ENCODE data around the gene POLR2A. TPM values are rescaled to one million over a fixed set of nuclear protein-coding genes. Genes with fewer than 3 reads are reported as not detected.

The POLR2A gene
- total and polyA plus RNA-seq, 8 donors, result 90.8 to 118 (median 109) TPM

DNA sequence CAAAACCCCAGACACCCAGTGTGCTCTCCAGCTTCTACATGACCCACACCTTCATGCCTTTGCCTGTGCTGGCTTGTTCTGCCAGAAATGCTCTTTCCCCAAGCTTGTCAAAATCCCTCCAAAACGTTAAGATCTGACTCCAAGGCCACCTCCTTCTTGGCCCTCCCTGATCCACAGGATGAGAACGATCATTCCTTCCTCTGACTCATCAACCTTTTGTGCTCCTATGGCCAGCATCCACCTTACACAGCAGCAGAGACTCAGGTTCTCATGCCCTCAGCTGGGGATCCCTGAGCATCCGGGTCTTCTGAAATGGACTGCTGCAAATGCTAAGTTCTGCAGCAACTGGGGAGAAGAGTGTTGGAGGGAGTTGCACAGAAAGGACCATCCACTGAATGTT, 7.7 kb upstream of the POLR2A start:
- Histone ChIP-seq H3K27me3 (no peaks in the 10 kb centered on the region), H3K9me3 (no peaks in the 10 kb centered on the region), H3K4me1 (peaks cover 32 to 63% of the 10 kb centered on the region in 2 donors), H3K36me3 (no peaks in the 10 kb centered on the region), H3K27ac (peak overlapping the region; percentile 53 to 93), H3K4me3 (no peak overlapping the region)
- intact Hi-C loops (cut with DNase I), result no loop called here
- ATAC-seq (no peak), DNase-seq (no peak)
- no peak for TF ChIP-seq CTCF (IDR thresholded peaks at IDR 0.05)

GRCh38 chr17:7476951-7477350, 7.2 kb upstream of the POLR2A start:
- Histone ChIP-seq H3K27ac (peak overlapping the region; percentile 93 to 100), H3K4me3 (peak overlapping the region in 1 of 2 donors; percentile 86), H3K27me3 (no peaks in the 10 kb centered on the region), H3K36me3 (no peaks in the 10 kb centered on the region), H3K4me1 (peaks cover 32 to 59% of the 10 kb centered on the region in 2 donors), H3K9me3 (no peaks in the 10 kb centered on the region)
- no peak for ATAC-seq
- intact Hi-C loops (cut with DNase I), result no loop called here
- no peak for DNase-seq
- TF ChIP-seq CTCF (IDR thresholded peaks at IDR 0.05), result no peak

DNA sequence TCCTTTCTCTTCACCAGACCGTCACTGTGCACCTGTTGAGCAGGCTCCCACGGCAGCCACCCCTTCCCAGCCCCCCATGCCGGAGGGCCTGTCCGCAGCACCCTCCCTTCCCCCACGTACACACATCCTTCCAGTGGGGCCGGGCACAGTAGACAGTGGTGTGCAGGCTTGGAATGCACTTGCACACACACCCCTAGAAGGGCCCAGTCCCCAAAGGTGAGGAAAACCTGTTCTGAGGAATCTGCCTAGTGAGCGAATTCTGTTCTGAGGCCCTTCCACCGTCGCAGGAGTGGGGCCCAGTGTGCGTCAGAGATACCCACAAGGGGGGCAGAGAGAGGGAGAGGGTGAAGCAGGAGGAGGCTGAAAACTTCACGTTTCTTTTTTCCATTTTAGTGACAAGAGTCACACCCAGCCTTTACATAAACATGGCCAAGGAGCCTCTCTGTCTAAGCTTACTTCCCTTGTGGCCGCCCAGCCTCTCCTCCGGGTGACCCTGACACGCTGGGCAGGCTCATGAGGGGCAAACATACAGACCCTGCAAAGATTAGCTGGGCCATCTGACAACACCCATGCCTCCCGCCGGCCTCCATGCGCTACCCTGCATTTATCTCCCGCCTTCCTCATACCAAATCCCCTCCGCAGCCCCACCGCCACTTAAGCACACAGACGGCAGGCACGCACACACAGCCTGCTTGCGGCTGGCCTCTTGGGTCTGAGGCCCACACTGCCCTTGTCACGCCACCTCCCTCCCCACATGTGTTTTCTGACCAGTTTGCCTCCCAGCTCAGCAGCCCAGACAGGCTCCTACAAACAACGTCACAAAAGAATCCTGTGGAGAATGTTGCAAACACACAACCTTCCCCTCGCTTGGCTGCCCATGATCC, 6.5 kb upstream of the POLR2A start:
- peak; percentile 38 for ATAC-seq
- H3K4me1 ChIP-seq, result peaks cover 32 to 59% of the 10 kb centered on the region in 2 donors
- intact Hi-C loops (cut with DNase I), result no loop called here

DNA sequence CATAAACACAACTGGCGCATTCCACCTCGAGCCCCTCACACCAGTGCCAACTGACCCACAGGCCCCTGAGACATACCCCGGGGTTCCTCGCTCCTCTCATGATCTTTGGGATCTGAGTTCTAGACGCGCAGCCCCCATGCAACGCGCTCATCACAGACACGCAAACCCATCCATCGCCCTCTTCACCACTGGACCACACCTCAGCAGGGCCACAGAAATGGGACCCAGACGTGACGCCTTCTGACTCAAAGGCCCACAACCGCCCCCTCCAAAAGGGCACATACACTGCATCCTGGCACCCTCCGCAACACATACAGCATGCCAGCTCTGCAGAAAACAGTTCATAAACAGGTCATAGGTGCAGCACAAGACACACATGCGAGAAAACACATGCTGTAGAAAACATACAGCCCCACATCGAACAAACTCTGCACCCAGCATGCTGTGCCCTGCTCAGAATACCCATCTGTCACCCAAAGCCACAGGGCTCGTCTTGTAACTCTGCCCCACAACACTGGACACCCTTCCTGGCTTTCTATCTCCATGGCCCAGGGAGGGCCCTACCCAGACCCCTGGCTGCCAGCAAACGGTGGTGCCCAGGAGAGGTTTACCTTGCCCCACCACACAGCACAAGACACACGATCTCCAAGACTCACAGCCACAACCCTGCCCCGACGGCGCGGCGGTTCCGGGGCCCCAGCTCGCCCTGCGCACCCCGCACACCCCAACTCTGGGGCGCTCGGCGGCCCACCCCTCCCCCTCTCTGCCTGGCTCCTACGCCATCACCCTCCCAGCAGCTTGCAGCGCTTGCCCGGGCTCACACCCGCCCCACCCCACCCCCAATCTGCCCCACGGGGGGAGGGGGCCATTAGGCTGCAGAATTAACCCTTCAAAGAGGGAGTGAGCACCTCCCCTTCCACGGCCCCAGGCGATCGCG, 5.6 kb upstream of the POLR2A start:
- Histone ChIP-seq H3K4me1 (peaks cover 35 to 65% of the 10 kb centered on the region in 2 donors), H3K27ac (peak overlapping the region; percentile 93 to 100), H3K4me3 (peak overlapping the region; percentile 78 to 86), H3K36me3 (no peaks in the 10 kb centered on the region), H3K27me3 (no peaks in the 10 kb centered on the region), H3K9me3 (no peaks in the 10 kb centered on the region)
- intact Hi-C loops (cut with DNase I), result no loop called here
- DNase-seq, result peak; percentile 36 to 88 (median 72)
- TF ChIP-seq CTCF (IDR thresholded peaks at IDR 0.05), result no peak
- ATAC-seq, result peak; percentile 31

More for the DNA sequence above, 6.5 kb upstream of the POLR2A start:
- H3K27me3 ChIP-seq, result no peaks in the 10 kb centered on the region
- H3K9me3 ChIP-seq, result no peaks in the 10 kb centered on the region
- no peak for TF ChIP-seq CTCF (IDR thresholded peaks at IDR 0.05)
- peak; percentile 46 to 81 (median 68) for DNase-seq
- no peaks in the 10 kb centered on the region for H3K36me3 ChIP-seq
- H3K27ac ChIP-seq, result peak overlapping the region; percentile 93 to 100
- peak overlapping the region; percentile 78 to 86 for H3K4me3 ChIP-seq
